ENCODE results near the gene SYNGAP1. TPM values are rescaled to one million over a fixed set of nuclear protein-coding genes. Genes with fewer than 3 reads are reported as not detected.
A peak's percentile ranks its signal among the peaks of the same experiment; 100 is the strongest.
"Not testable (repeated sequence)": the region's sequence is repeated elsewhere in the genome, so short reads cannot be mapped to it uniquely, and the experiment has no call there.

Gene SYNGAP1
- total and polyA plus RNA-seq, 3 experiments from 2014 or later = 1.0 to 24.9 (median 22.6) TPM

- no peaks in the 10 kb centered on the region for H3K36me3 ChIP-seq (ENCODE audit: insufficient read depth, low read length)
Measured at GRCh38 chr6:33481192-33481591, 61.3 kb downstream of the SYNGAP1 start.

GRCh38 chr6:33482620-33483019, 62.8 kb downstream of the SYNGAP1 start:
- H3K4me3 ChIP-seq (ENCODE audit: low read length); H3K27ac Mint-ChIP-seq; DNase-seq; H3K27me3 Mint-ChIP-seq; H3K9me3 ChIP-seq (ENCODE audit: low read length); H3K27me3 ChIP-seq (ENCODE audit: insufficient read depth, low read length, poor library complexity, severe bottlenecking); H3K27ac ChIP-seq (ENCODE audit: low read depth, low read length); H3K4me1 ChIP-seq (ENCODE audit: insufficient read depth, low read length); H3K9me3 Mint-ChIP-seq; POLR2A ChIA-PET; H3K4me3 Mint-ChIP-seq; H3K4me1 Mint-ChIP-seq; H3K36me3 ChIP-seq (ENCODE audit: insufficient read depth, low read length); H3K36me3 Mint-ChIP-seq: not testable (repeated sequence)
- CTCF ChIA-PET = interaction anchor here (0.6 kb wide), 1 partner anchor 663 kb away, joined by 4 read pairs; the partner anchor contains the start of gene GRM4

More at GRCh38 chr6:33481192-33481591, 61.3 kb downstream of the SYNGAP1 start:
- no peaks in the 10 kb centered on the region for H3K4me1 ChIP-seq (ENCODE audit: insufficient read depth, low read length)
- H3K4me3 ChIP-seq (ENCODE audit: low read length) = no peak overlapping the region
- H3K9me3 Mint-ChIP-seq = no peaks in the 10 kb centered on the region
- no peak overlapping the region for H3K4me3 Mint-ChIP-seq
- DNase-seq = no peak
- POLR2A ChIA-PET = no interaction called here
- no peaks in the 10 kb centered on the region for H3K36me3 Mint-ChIP-seq
- peaks cover 0 to 5% of the 10 kb centered on the region in 2 donors for H3K27me3 Mint-ChIP-seq
- H3K27ac ChIP-seq (ENCODE audit: low read depth, low read length) = no peak overlapping the region
- CTCF ChIA-PET = no interaction called here
- no peaks in the 10 kb centered on the region for H3K9me3 ChIP-seq (ENCODE audit: low read length)
- H3K4me1 Mint-ChIP-seq = no peaks in the 10 kb centered on the region
- H3K27me3 ChIP-seq (ENCODE audit: insufficient read depth, low read length, poor library complexity, severe bottlenecking) = no peaks in the 10 kb centered on the region
- no peak overlapping the region for H3K27ac Mint-ChIP-seq

GRCh38 chr6:33483678-33484077, 63.8 kb downstream of the SYNGAP1 start:
- H3K9me3 Mint-ChIP-seq = peaks cover 0 to 2% (median 0%) of the 10 kb centered on the region in 5 donors
- no peak overlapping the region for H3K4me3 Mint-ChIP-seq
- CTCF ChIA-PET = no interaction called here
- DNase-seq = no peak
- Histone ChIP-seq H3K27me3 (ENCODE audit: insufficient read depth, low read length, poor library complexity, severe bottlenecking) (no peaks in the 10 kb centered on the region), H3K9me3 (ENCODE audit: low read length) (no peaks in the 10 kb centered on the region), H3K4me1 (ENCODE audit: insufficient read depth, low read length) (no peaks in the 10 kb centered on the region), H3K36me3 (ENCODE audit: insufficient read depth, low read length) (no peaks in the 10 kb centered on the region), H3K27ac (ENCODE audit: low read depth, low read length) (no peak overlapping the region), H3K4me3 (ENCODE audit: low read length) (no peak overlapping the region)
- H3K36me3 Mint-ChIP-seq = peaks cover 0 to 4% (median 0%) of the 10 kb centered on the region in 3 donors
- no peaks in the 10 kb centered on the region for H3K4me1 Mint-ChIP-seq
- POLR2A ChIA-PET = no interaction called here
- no peak overlapping the region for H3K27ac Mint-ChIP-seq
- H3K27me3 Mint-ChIP-seq = peaks cover 9 to 10% of the 10 kb centered on the region in 2 donors

DNA sequence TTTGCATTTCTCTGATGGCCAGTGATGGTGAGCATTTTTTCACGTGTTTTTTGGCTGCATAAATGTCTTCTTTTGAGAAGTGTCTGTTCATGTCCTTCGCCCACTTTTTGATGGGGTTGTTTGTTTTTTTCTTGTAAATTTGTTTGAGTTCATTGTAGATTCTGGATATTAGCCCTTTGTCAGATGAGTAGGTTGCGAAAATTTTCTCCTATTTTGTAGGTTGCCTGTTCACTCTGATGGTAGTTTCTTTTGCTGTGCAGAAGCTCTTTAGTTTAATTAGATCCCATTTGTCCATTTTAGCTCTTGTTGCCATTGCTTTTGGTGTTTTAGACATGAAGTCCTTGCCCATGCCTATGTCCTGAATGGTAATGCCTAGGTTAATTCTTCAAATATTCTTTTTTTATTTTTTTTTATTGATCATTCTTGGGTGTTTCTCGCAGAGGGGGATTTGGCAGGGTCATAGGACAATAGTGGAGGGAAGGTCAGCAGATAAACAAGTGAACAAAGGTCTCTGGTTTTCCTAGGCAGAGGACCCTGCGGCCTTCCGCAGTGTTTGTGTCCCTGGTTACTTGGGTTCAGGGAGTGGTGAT, 64.9 kb downstream of the SYNGAP1 start:
- H3K4me3 ChIP-seq (ENCODE audit: low read length); POLR2A ChIA-PET; H3K27ac Mint-ChIP-seq; H3K4me3 Mint-ChIP-seq; H3K9me3 Mint-ChIP-seq; H3K36me3 ChIP-seq (ENCODE audit: insufficient read depth, low read length); DNase-seq; H3K4me1 ChIP-seq (ENCODE audit: insufficient read depth, low read length); CTCF ChIA-PET; H3K27me3 ChIP-seq (ENCODE audit: insufficient read depth, low read length, poor library complexity, severe bottlenecking); H3K27ac ChIP-seq (ENCODE audit: low read depth, low read length); H3K9me3 ChIP-seq (ENCODE audit: low read length); H3K4me1 Mint-ChIP-seq; H3K36me3 Mint-ChIP-seq: not testable (repeated sequence)
- H3K27me3 Mint-ChIP-seq = peaks cover 10 to 14% of the 10 kb centered on the region in 2 donors

GRCh38 chr6:33485680-33486079, 65.8 kb downstream of the SYNGAP1 start:
- H3K36me3 Mint-ChIP-seq; H3K27ac ChIP-seq (ENCODE audit: low read depth, low read length); H3K4me1 ChIP-seq (ENCODE audit: insufficient read depth, low read length); CTCF ChIA-PET; H3K27ac Mint-ChIP-seq; H3K9me3 ChIP-seq (ENCODE audit: low read length); H3K9me3 Mint-ChIP-seq; H3K4me3 Mint-ChIP-seq; POLR2A ChIA-PET; H3K4me1 Mint-ChIP-seq; H3K36me3 ChIP-seq (ENCODE audit: insufficient read depth, low read length); H3K4me3 ChIP-seq (ENCODE audit: low read length); H3K27me3 ChIP-seq (ENCODE audit: insufficient read depth, low read length, poor library complexity, severe bottlenecking): not testable (repeated sequence)
- peak in 1 of 5 donors; percentile 47 for DNase-seq
- peaks cover 10 to 14% of the 10 kb centered on the region in 2 donors for H3K27me3 Mint-ChIP-seq

DNA sequence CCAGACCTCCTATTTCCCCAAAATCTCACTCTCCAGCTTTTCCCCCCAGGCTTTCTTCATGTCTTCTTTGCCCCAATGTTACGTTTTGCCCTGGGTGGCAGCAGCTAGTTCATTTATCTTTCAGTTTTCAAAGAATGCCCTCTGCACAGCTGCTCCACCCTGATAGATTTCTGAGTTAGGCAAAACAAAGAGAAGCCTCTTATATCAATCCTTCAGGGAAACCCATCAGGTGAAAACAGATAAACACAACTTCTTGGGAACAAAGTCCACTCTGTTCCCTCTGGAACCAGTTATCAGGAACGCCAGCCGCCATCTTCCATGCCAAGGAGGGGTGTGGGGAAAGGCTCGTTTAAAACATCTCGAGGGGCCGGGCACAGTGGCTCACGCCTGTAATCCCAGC, 68.5 kb downstream of the SYNGAP1 start:
- peaks cover 8 to 14% of the 10 kb centered on the region in 2 donors for H3K27me3 Mint-ChIP-seq
- Histone ChIP-seq H3K9me3 (ENCODE audit: low read length) (no peaks in the 10 kb centered on the region), H3K4me3 (ENCODE audit: low read length) (no peak overlapping the region), H3K27me3 (ENCODE audit: insufficient read depth, low read length, poor library complexity, severe bottlenecking) (no peaks in the 10 kb centered on the region), H3K27ac (ENCODE audit: low read depth, low read length) (no peak overlapping the region), H3K36me3 (ENCODE audit: insufficient read depth, low read length) (no peaks in the 10 kb centered on the region), H3K4me1 (ENCODE audit: insufficient read depth, low read length) (no peaks in the 10 kb centered on the region)
- no peak overlapping the region for H3K4me3 Mint-ChIP-seq
- H3K9me3 Mint-ChIP-seq = peaks cover 0 to 2% (median 0%) of the 10 kb centered on the region in 5 donors
- H3K4me1 Mint-ChIP-seq = peaks cover 0 to 3% (median 0%) of the 10 kb centered on the region in 3 donors
- ChIA-PET POLR2A (no interaction called here), CTCF (no interaction called here)
- H3K27ac Mint-ChIP-seq = no peak overlapping the region
- H3K36me3 Mint-ChIP-seq = peaks cover 0 to 4% (median 0%) of the 10 kb centered on the region in 3 donors
- DNase-seq = no peak

GRCh38 chr6:33490198-33490597, 70.3 kb downstream of the SYNGAP1 start:
- H3K27ac ChIP-seq (ENCODE audit: low read depth, low read length) = no peak overlapping the region
- no peak overlapping the region for H3K4me3 ChIP-seq (ENCODE audit: low read length)
- peaks cover 8 to 14% of the 10 kb centered on the region in 2 donors for H3K27me3 Mint-ChIP-seq
- H3K4me1 ChIP-seq (ENCODE audit: insufficient read depth, low read length) = no peaks in the 10 kb centered on the region
- POLR2A ChIA-PET = no interaction called here
- peaks cover 0 to 2% (median 0%) of the 10 kb centered on the region in 5 donors for H3K9me3 Mint-ChIP-seq
- peaks cover 0 to 4% (median 0%) of the 10 kb centered on the region in 3 donors for H3K36me3 Mint-ChIP-seq
- H3K27me3 ChIP-seq (ENCODE audit: insufficient read depth, low read length, poor library complexity, severe bottlenecking) = no peaks in the 10 kb centered on the region
- no peak overlapping the region for H3K4me3 Mint-ChIP-seq
- no peaks in the 10 kb centered on the region for H3K9me3 ChIP-seq (ENCODE audit: low read length)
- DNase-seq = no peak
- no peak overlapping the region for H3K27ac Mint-ChIP-seq
- CTCF ChIA-PET = interaction anchor here (1.9 kb wide), 1 partner anchor 89 kb away, joined by 5 read pairs; the partner anchor contains the start of gene BAK1
- peaks cover 0 to 3% (median 0%) of the 10 kb centered on the region in 3 donors for H3K4me1 Mint-ChIP-seq
- no peaks in the 10 kb centered on the region for H3K36me3 ChIP-seq (ENCODE audit: insufficient read depth, low read length)

- Mint-ChIP-seq H3K36me3 (peaks cover 0 to 4% (median 0%) of the 10 kb centered on the region in 3 donors), H3K4me1 (peaks cover 0 to 3% (median 0%) of the 10 kb centered on the region in 3 donors), H3K4me3 (no peak overlapping the region), H3K27me3 (peaks cover 8 to 14% of the 10 kb centered on the region in 2 donors), H3K27ac (peak overlapping the region in 1 of 8 donors; percentile 89), H3K9me3 (peaks cover 0 to 2% (median 0%) of the 10 kb centered on the region in 5 donors)
- POLR2A ChIA-PET = interaction anchor here (0.7 kb wide), 1 partner anchor 1188 kb away, joined by 5 read pairs; no protein-coding TSS in a partner anchor
- Histone ChIP-seq H3K27me3 (ENCODE audit: insufficient read depth, low read length, poor library complexity, severe bottlenecking) (no peaks in the 10 kb centered on the region), H3K36me3 (ENCODE audit: insufficient read depth, low read length) (no peaks in the 10 kb centered on the region), H3K27ac (ENCODE audit: low read depth, low read length) (no peak overlapping the region), H3K4me3 (ENCODE audit: low read length) (no peak overlapping the region), H3K4me1 (ENCODE audit: insufficient read depth, low read length) (no peaks in the 10 kb centered on the region), H3K9me3 (ENCODE audit: low read length) (no peaks in the 10 kb centered on the region)
- CTCF ChIA-PET = interaction anchor here (1.9 kb wide), 1 partner anchor 89 kb away, joined by 5 read pairs; the partner anchor contains the start of gene BAK1
- no peak for DNase-seq
Measured at GRCh38 chr6:33490621-33491020, 70.8 kb downstream of the SYNGAP1 start.

Measured in CD8-positive, alpha-beta memory T cell (primary cell).